Osteoblast (primary cell): ENCODE measurements around the gene NT5DC1. TPM values are rescaled to one million over a fixed set of nuclear protein-coding genes. Genes with fewer than 3 reads are reported as not detected.

Source experiments
- DNase-seq: peaks from one replicate; pipeline ENCODE4 v3.0.0; 2011; ENCODE audit warnings: low spot score, mixed read lengths; ENCODE audit not compliant: insufficient read length; ENCODE audit errors: missing footprints
- H2AFZ ChIP-seq: 2 replicates; pipeline ENCODE4 v1.6.0; 2011; ENCODE audit warnings: mild to moderate bottlenecking, low read length
- H3K27ac ChIP-seq: 2 replicates; pipeline ENCODE4 v1.5.1; 2011; ENCODE audit warnings: mild to moderate bottlenecking, low read depth, low read length, moderate library complexity
- H3K27me3 ChIP-seq: 2 replicates; pipeline ENCODE4 v1.6.0; 2012; ENCODE audit warnings: mild to moderate bottlenecking, control low read depth, inconsistent platforms, low read length, moderate library complexity; ENCODE audit not compliant: insufficient read depth
- H3K36me3 ChIP-seq: 2 replicates; pipeline ENCODE4 v1.5.1; 2011; ENCODE audit warnings: mild to moderate bottlenecking, low read length, control low read depth, moderate library complexity; ENCODE audit not compliant: insufficient read depth
- H3K4me1 ChIP-seq: 2 replicates; pipeline ENCODE4 v1.5.1; 2011; ENCODE audit warnings: mild to moderate bottlenecking, low read length, control low read depth, moderate library complexity; ENCODE audit not compliant: insufficient read depth
- H3K4me2 ChIP-seq: 2 replicates; pipeline ENCODE4 v1.6.0; 2011; ENCODE audit warnings: mild to moderate bottlenecking, low read length; ENCODE audit not compliant: insufficient read depth
- H3K4me3 ChIP-seq: fragments of 200-600 bp; sonication (generic); 3 replicates; pipeline ENCODE4 v1.5.1; 2012; ENCODE audit warnings: mild to moderate bottlenecking, low read length, inconsistent platforms; ENCODE audit not compliant: insufficient read depth
- H3K79me2 ChIP-seq: 2 replicates; pipeline ENCODE4 v1.6.0; 2012; ENCODE audit warnings: mild to moderate bottlenecking, low read length, control low read depth, inconsistent platforms; ENCODE audit not compliant: insufficient read depth
- H3K9me3 ChIP-seq: 2 replicates; pipeline ENCODE4 v1.5.1; 2011; ENCODE audit warnings: low read depth, low read length, control low read depth
- H4K20me1 ChIP-seq: 2 replicates; pipeline ENCODE4 v1.6.0; 2012; ENCODE audit warnings: mild to moderate bottlenecking, low read length, control low read depth; ENCODE audit not compliant: insufficient read depth
- total RNA-seq: library from RNA; depleted of rRNA; stranded (reverse); fragments of >200 nt; gene quantifications from 2 replicates; pipeline ENCODE4 v1.2.3, GENCODE V29; 2012
- TF ChIP-seq, protein P1 (sequence below): IDR thresholded peaks from 2 replicates; pipeline ENCODE4 v1.5.1; 2011; ENCODE audit warnings: mild to moderate bottlenecking, low read depth, low read length, moderate library complexity; ENCODE audit errors: extremely low read depth

NT5DC1 gene
- total RNA-seq, 1 donor: 7.2 TPM

DNA sequence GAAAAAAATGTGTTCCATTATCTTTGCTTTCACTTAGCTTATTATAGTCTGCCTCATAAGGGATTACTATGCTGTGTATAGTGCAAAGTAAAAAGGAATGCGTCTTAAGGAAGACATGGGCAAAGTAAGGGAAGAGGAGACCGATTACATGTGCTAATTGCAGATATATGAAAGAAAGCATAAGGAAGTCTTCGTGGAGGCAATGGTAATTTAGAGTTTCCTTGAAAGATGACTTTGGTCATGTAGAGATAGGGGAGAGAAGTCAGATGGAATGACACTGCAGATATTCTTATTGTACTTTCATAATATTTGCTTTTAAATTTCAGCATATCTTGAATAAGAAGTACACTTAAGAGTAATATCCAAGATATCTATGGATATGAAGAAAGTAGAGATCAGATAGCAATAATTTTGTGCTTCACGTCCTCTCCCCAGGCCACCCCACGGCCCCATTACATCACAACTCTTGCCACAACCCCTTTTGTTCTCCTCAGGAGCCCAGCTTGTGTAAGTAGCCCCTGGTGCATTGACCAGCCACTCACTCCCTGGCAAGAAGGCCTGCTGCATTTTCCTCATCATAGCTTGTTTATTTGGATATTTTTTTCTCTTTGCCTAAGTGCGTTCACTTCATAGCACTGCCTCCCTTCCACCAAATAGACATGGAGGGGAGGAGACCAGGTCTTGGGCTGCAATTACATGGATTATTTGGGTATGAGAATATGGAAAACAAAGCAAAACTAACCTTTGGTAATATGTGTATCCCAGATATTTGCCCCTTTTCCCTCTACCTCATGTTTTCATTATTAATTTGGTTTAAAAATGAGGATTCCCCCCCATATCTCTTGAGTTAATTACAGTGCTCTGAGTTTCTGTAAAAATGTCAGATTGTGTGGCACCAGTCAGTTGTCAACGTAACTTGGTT lies 56.0 kb downstream of the NT5DC1 start:
- no peak overlapping the region for H3K27ac ChIP-seq
- no peaks in the 10 kb centered on the region for H3K36me3 ChIP-seq
- H3K4me2 ChIP-seq: no peak overlapping the region
- no peaks in the 10 kb centered on the region for H3K79me2 ChIP-seq
- no peak overlapping the region for H2AFZ ChIP-seq
- H3K4me1 ChIP-seq: peaks cover 12% of the 10 kb centered on the region
- H3K27me3 ChIP-seq: no peaks in the 10 kb centered on the region
- TF ChIP-seq, protein P1, sequence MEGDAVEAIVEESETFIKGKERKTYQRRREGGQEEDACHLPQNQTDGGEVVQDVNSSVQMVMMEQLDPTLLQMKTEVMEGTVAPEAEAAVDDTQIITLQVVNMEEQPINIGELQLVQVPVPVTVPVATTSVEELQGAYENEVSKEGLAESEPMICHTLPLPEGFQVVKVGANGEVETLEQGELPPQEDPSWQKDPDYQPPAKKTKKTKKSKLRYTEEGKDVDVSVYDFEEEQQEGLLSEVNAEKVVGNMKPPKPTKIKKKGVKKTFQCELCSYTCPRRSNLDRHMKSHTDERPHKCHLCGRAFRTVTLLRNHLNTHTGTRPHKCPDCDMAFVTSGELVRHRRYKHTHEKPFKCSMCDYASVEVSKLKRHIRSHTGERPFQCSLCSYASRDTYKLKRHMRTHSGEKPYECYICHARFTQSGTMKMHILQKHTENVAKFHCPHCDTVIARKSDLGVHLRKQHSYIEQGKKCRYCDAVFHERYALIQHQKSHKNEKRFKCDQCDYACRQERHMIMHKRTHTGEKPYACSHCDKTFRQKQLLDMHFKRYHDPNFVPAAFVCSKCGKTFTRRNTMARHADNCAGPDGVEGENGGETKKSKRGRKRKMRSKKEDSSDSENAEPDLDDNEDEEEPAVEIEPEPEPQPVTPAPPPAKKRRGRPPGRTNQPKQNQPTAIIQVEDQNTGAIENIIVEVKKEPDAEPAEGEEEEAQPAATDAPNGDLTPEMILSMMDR: no peak
- no peaks in the 10 kb centered on the region for H3K9me3 ChIP-seq
- no peak for DNase-seq
- H4K20me1 ChIP-seq: no peaks in the 10 kb centered on the region
- H3K4me3 ChIP-seq: no peak overlapping the region

- no peak overlapping the region for H3K4me3 ChIP-seq
- DNase-seq: no peak
- no peak overlapping the region for H2AFZ ChIP-seq
- no peak overlapping the region for H3K4me2 ChIP-seq
- H3K79me2 ChIP-seq: no peaks in the 10 kb centered on the region
- H3K36me3 ChIP-seq: no peaks in the 10 kb centered on the region
- peaks cover 12% of the 10 kb centered on the region for H3K4me1 ChIP-seq
- H3K27me3 ChIP-seq: no peaks in the 10 kb centered on the region
- H3K9me3 ChIP-seq: no peaks in the 10 kb centered on the region
- TF ChIP-seq, protein P1: no peak
- no peaks in the 10 kb centered on the region for H4K20me1 ChIP-seq
- H3K27ac ChIP-seq: no peak overlapping the region
Measured at GRCh38 chr6:116157391-116157790, 56.7 kb downstream of the NT5DC1 start.

GRCh38 chr6:116158641-116159040 lies 58.0 kb downstream of the NT5DC1 start:
- Histone ChIP-seq H3K79me2 (no peaks in the 10 kb centered on the region), H4K20me1 (no peaks in the 10 kb centered on the region), H3K4me2 (peak overlapping the region; percentile 78), H3K27ac (peak overlapping the region; percentile 44), H3K4me3 (peak overlapping the region; percentile 52), H2AFZ (peak overlapping the region; percentile 85), H3K9me3 (no peaks in the 10 kb centered on the region), H3K27me3 (no peaks in the 10 kb centered on the region), H3K36me3 (no peaks in the 10 kb centered on the region), H3K4me1 (peaks cover 12% of the 10 kb centered on the region)
- peak; percentile 54 for DNase-seq
- TF ChIP-seq, protein P1: no peak

GRCh38 chr6:116159782-116160524 lies 59.3 kb downstream of the NT5DC1 start:
- no peak overlapping the region for H3K4me2 ChIP-seq
- TF ChIP-seq, protein P1: no peak
- no peak overlapping the region for H2AFZ ChIP-seq
- H4K20me1 ChIP-seq: no peaks in the 10 kb centered on the region
- H3K36me3 ChIP-seq: no peaks in the 10 kb centered on the region
- H3K9me3 ChIP-seq: no peaks in the 10 kb centered on the region
- H3K27ac ChIP-seq: no peak overlapping the region
- no peak overlapping the region for H3K4me3 ChIP-seq
- no peaks in the 10 kb centered on the region for H3K27me3 ChIP-seq
- no peak for DNase-seq
- H3K4me1 ChIP-seq: peaks cover 12% of the 10 kb centered on the region
- H3K79me2 ChIP-seq: no peaks in the 10 kb centered on the region
